Endothelial cell of umbilical vein (primary cell): ENCODE results near the gene ETV7. TPM values are rescaled to one million over a fixed set of nuclear protein-coding genes. Genes with fewer than 3 reads are reported as not detected.

Experiments
- BruUV-seq: library from RNA; stranded (reverse); fragments of 400-500 nt; replicated peaks from 2 replicates; lab custom pipeline; 2021; lab: Mats Ljungman, UMichigan
- CTCF ChIA-PET: fragments of 300-600, 350-600 bp; sonication (Branson Sonifier 250); formaldehyde crosslinking; loops from one replicate; lab custom pipeline; 2021; ENCODE audit warnings: antibody characterized with exemption, inconsistent platforms; lab: Charles Lee
- POLR2A ChIA-PET: fragments of 300-600, 350-600 bp; sonication (Branson Sonifier 250); formaldehyde crosslinking; loops from one replicate; lab custom pipeline; 2021; ENCODE audit warnings: antibody characterized with exemption, inconsistent platforms; lab: Charles Lee
- DNase-seq: peaks from one replicate; pipeline ENCODE4 v3.0.0-alpha.2; 2011; ENCODE audit warnings: low read depth, low spot score
- FAIRE-seq: peaks from 2 replicates; lab custom pipeline; 2011; peaks lifted over from hg19 to GRCh38; lab: Jason Lieb, UNC
- H2AFZ ChIP-seq: 2 replicates; pipeline ENCODE4 v1.6.0; 2012; ENCODE audit warnings: low read depth, low read length, control low read depth, inconsistent platforms
- H3K27ac ChIP-seq: 2 replicates; pipeline ENCODE4 v1.5.1; 2011; ENCODE audit warnings: low read depth, mild to moderate bottlenecking, control low read depth, low read length, moderate library complexity; ENCODE audit not compliant: insufficient read depth
- H3K27me3 ChIP-seq, 2 experiments: 2 replicates each; pipeline versions ENCODE4 v1.6.0 to v1.6.1; 2011; ENCODE audit warnings: low read length in 2 of 2, mixed read lengths in 1 of 2; ENCODE audit not compliant: control insufficient read depth in 2 of 2, insufficient read depth in 2 of 2
- H3K36me3 ChIP-seq, 2 experiments: 2 replicates in 1 of 2; 3 replicates in 1 of 2; pipeline ENCODE4 v1.5.1; 2011; ENCODE audit warnings: low read length in 2 of 2, mild to moderate bottlenecking in 1 of 2, moderate library complexity in 1 of 2; ENCODE audit not compliant: control insufficient read depth in 2 of 2, insufficient read depth in 2 of 2; ENCODE audit errors: extremely low read depth in 1 of 2
- H3K4me1 ChIP-seq: 3 replicates; pipeline ENCODE4 v1.5.1; 2011; ENCODE audit warnings: mild to moderate bottlenecking, low read length; ENCODE audit not compliant: control insufficient read depth, insufficient read depth; ENCODE audit errors: extremely low read depth
- H3K4me2 ChIP-seq: 2 replicates; pipeline ENCODE4 v1.6.1; 2011; ENCODE audit warnings: low read length, control low read depth, mixed read lengths; ENCODE audit not compliant: insufficient read depth
- H3K4me3 ChIP-seq, 3 experiments: fragments of 200-600 bp in 1 of 3; sonication (generic), shearing (Covaris generic) in 1 of 3; replicated peaks in 1 of 3; 2 replicates each; pipeline ENCODE4 v1.5.1; 2011 to 2016; ENCODE audit warnings: control low read depth in 3 of 3, low read length in 3 of 3, mild to moderate bottlenecking in 2 of 3, inconsistent platforms in 1 of 3, low read depth in 1 of 3, moderate library complexity in 1 of 3; ENCODE audit not compliant: insufficient read depth in 1 of 3
- H3K79me2 ChIP-seq: 2 replicates; pipeline ENCODE4 v1.6.0; 2012; ENCODE audit warnings: low read length, inconsistent platforms; ENCODE audit not compliant: control insufficient read depth, insufficient read depth
- H3K9ac ChIP-seq: replicated peaks from 2 replicates; pipeline ENCODE3; 2011; ENCODE audit warnings: low read length, control low read depth; ENCODE audit not compliant: insufficient read depth; ENCODE audit errors: extremely low read depth
- H3K9me1 ChIP-seq: replicated peaks from 3 replicates; pipeline ENCODE4 v1.6.0; 2011; ENCODE audit warnings: mild to moderate bottlenecking, low read length; ENCODE audit not compliant: control insufficient read depth, insufficient read depth; ENCODE audit errors: extremely low read depth
- H3K9me3 ChIP-seq: replicated peaks from 2 replicates; pipeline ENCODE4 v1.5.1; 2012; ENCODE audit warnings: low read length, inconsistent platforms; ENCODE audit not compliant: control insufficient read depth, insufficient read depth
- H4K20me1 ChIP-seq: replicated peaks from 2 replicates; pipeline ENCODE3; 2011; ENCODE audit warnings: mild to moderate bottlenecking, low read length; ENCODE audit not compliant: control insufficient read depth, insufficient read depth; ENCODE audit errors: extremely low read depth
- EZH2 ChIP-seq: IDR thresholded peaks from 2 replicates; pipeline ENCODE4 v1.6.1; 2012; ENCODE audit warnings: borderline replicate concordance, low read depth, mild to moderate bottlenecking, moderate library complexity, low read length, inconsistent platforms; ENCODE audit not compliant: severe bottlenecking
- FOS ChIP-seq: IDR thresholded peaks from 2 replicates; pipeline ENCODE4 v1.6.1; 2011; ENCODE audit warnings: mild to moderate bottlenecking, low read length, moderate library complexity, borderline replicate concordance; ENCODE audit not compliant: insufficient read depth
- GATA2 ChIP-seq: IDR thresholded peaks from 2 replicates; pipeline ENCODE4 v1.7.0; 2011; ENCODE audit warnings: low read depth, mild to moderate bottlenecking, moderate library complexity, mixed read lengths, low read length; ENCODE audit not compliant: insufficient read length, insufficient read depth
- JUN ChIP-seq: IDR thresholded peaks from 2 replicates; pipeline ENCODE4 v1.6.1; 2011; ENCODE audit warnings: borderline replicate concordance, low read depth; ENCODE audit not compliant: insufficient read length, insufficient read depth
- MYC ChIP-seq: IDR thresholded peaks from one replicate; pipeline ENCODE4 v1.6.1; 2011; ENCODE audit warnings: mild to moderate bottlenecking, low read depth, low read length
- POLR2A ChIP-seq: IDR thresholded peaks from 2 replicates; pipeline ENCODE4 v1.6.1; 2012; ENCODE audit warnings: low read depth, mild to moderate bottlenecking, control low read depth, low read length
- POLR2AphosphoS5 ChIP-seq: IDR thresholded peaks from 2 replicates; pipeline ENCODE4 v1.6.1; 2012; ENCODE audit warnings: low read depth, mild to moderate bottlenecking, control low read depth, low read length, moderate library complexity; ENCODE audit not compliant: insufficient read depth
- dilution Hi-C: fragments of 300-500 bp; cut with MboI; formaldehyde crosslinking; loops from one replicate; pipeline ENCODE4 v1.15.0; 2019; ENCODE audit warnings: low sequenced_read_pairs; ENCODE audit not compliant: extremely low pct_ligation_motif_present
- intact Hi-C: fragments of 100-400 bp; cut with micrococcal nuclease; formaldehyde crosslinking; loops from one replicate; pipeline ENCODE4 v1.10.0; 2022
- polyA plus RNA-seq, 4 experiments: library from polyadenylated mRNA; depleted of rRNA in 3 of 4; stranded (reverse) in 3 of 4; unstranded in 1 of 4; fragments of >200 nt; gene quantifications; 2 replicates each; pipeline versions ENCODE4 v1.2.1 to v1.2.3, GENCODE V29; 2011 to 2012; ENCODE audit warnings: missing spikeins in 1 of 4
- total RNA-seq: library from RNA; stranded (reverse); gene quantifications from 2 replicates; pipeline ENCODE4 v1.2.3, GENCODE V29; 2021
- TF ChIP-seq, protein P1 (sequence below), 2 donors: IDR thresholded peaks; 1 replicate in 1 of 2; 2 replicates in 1 of 2; pipeline ENCODE4 v1.5.1; 2011; ENCODE audit warnings: low read length in 2 of 2, mild to moderate bottlenecking in 2 of 2, moderate library complexity in 2 of 2, control low read depth in 1 of 2, inconsistent platforms in 1 of 2, low read depth in 1 of 2; ENCODE audit not compliant: insufficient read depth in 1 of 2; ENCODE audit errors: extremely low read depth in 1 of 2
- TF ChIP-seq, protein P2 (sequence below): IDR thresholded peaks from 2 replicates; pipeline ENCODE4 v1.6.1; 2011; ENCODE audit not compliant: insufficient read depth, insufficient read length

Gene ETV7
- total and polyA plus RNA-seq, 2 donors (not counting 3 experiments of a cell fraction or from before 2014, with no cell fraction given): 0.23 to 0.58 TPM

DNA sequence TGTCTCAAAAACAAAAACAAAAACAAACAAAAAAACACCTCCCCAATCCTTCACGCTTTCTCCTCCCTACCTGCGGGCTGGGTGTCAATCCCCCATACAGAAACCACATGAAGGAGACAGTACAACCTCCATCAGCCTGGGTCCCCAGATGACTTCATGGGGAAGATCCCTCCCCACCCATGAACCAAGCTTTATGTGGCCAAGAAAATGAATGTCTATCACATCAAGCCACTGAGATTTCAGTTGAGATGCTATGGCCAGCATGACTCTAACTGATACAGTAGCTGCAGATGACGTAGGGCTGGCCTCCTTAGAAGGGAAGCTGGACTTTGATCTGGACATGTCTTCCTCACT is 29.6 kb downstream of the ETV7 start:
- Histone ChIP-seq H3K79me2 (no peaks in the 10 kb centered on the region), H3K27ac (no peak overlapping the region), H3K9ac (no peak overlapping the region), H3K4me2 (no peak overlapping the region), H2AFZ (no peak overlapping the region), H4K20me1 (no peaks in the 10 kb centered on the region), H3K9me1 (no peaks in the 10 kb centered on the region), H3K9me3 (no peaks in the 10 kb centered on the region), H3K27me3 (peaks cover 0 to 5% of the 10 kb centered on the region in 2 experiments), H3K4me1 (peaks cover 9% of the 10 kb centered on the region), H3K4me3 (no peak overlapping the region), H3K36me3 (no peaks in the 10 kb centered on the region)
- BruUV-seq: no TSS peak
- ChIA-PET POLR2A (no interaction called here), CTCF (interaction anchor here (0.8 to 12.9 kb wide), 4 partner anchors 12 to 218 kb away, joined by 4 to 373 read pairs (median 86); no protein-coding TSS in a partner anchor)
- DNase-seq (no peak), FAIRE-seq (no peak)
- TF ChIP-seq MYC: no peak
- TF ChIP-seq, protein P1, sequence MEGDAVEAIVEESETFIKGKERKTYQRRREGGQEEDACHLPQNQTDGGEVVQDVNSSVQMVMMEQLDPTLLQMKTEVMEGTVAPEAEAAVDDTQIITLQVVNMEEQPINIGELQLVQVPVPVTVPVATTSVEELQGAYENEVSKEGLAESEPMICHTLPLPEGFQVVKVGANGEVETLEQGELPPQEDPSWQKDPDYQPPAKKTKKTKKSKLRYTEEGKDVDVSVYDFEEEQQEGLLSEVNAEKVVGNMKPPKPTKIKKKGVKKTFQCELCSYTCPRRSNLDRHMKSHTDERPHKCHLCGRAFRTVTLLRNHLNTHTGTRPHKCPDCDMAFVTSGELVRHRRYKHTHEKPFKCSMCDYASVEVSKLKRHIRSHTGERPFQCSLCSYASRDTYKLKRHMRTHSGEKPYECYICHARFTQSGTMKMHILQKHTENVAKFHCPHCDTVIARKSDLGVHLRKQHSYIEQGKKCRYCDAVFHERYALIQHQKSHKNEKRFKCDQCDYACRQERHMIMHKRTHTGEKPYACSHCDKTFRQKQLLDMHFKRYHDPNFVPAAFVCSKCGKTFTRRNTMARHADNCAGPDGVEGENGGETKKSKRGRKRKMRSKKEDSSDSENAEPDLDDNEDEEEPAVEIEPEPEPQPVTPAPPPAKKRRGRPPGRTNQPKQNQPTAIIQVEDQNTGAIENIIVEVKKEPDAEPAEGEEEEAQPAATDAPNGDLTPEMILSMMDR (IDR thresholded peaks at IDR 0.05; ENCODE audit: extremely low read depth in 1 of 2, insufficient read depth in 1 of 2, low read depth in 1 of 2, low read length in 2 of 2): no peak
- TF ChIP-seq GATA2: no peak
- no peak for TF ChIP-seq POLR2AphosphoS5
- TF ChIP-seq, protein P2, sequence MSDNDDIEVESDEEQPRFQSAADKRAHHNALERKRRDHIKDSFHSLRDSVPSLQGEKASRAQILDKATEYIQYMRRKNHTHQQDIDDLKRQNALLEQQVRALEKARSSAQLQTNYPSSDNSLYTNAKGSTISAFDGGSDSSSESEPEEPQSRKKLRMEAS: no peak
- dilution Hi-C loops (no loop called here), intact Hi-C loops (no loop called here)

DNA sequence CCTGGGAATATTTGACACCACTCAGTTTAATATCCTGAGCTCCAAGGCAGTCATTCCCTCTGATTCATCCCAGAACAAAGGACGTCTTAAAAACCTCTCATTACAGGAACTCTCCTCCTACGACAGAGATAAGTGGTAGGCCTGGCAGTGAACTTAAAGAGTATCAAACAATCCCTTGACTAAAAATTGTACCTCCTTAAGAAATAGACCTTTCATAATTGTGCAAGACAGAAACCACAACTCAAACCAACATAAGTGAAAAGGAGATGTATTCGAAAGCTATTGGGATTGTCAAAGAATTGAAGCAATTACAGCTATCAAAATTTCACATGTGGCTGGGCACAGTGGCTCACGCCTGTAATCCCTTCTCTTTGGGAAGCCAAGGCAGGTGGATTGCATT is 31.6 kb downstream of the ETV7 start:
- no peaks in the 10 kb centered on the region for H3K79me2 ChIP-seq
- no peaks in the 10 kb centered on the region for H4K20me1 ChIP-seq
- no peak overlapping the region for H3K4me2 ChIP-seq
- H2AFZ ChIP-seq: no peak overlapping the region
- no TSS peak for BruUV-seq
- no peaks in the 10 kb centered on the region for H3K9me1 ChIP-seq
- no peak for DNase-seq
- no peak overlapping the region for H3K9ac ChIP-seq
- peaks cover 0 to 5% of the 10 kb centered on the region in 2 experiments for H3K27me3 ChIP-seq
- FAIRE-seq: no peak
- no peak for TF ChIP-seq FOS
- TF ChIP-seq EZH2: no peak
- no peak for TF ChIP-seq JUN
- TF ChIP-seq, protein P1 (IDR thresholded peaks at IDR 0.05; ENCODE audit: extremely low read depth in 1 of 2, insufficient read depth in 1 of 2, low read depth in 1 of 2, low read length in 2 of 2): no peak
- no peak for TF ChIP-seq GATA2
- no peak for TF ChIP-seq MYC
- TF ChIP-seq, protein P2: no peak
- no peak for TF ChIP-seq POLR2A
- no peak for TF ChIP-seq POLR2AphosphoS5
- POLR2A ChIA-PET: no interaction called here
- H3K36me3 ChIP-seq: no peaks in the 10 kb centered on the region
- H3K27ac ChIP-seq: no peak overlapping the region
- intact Hi-C loops: no loop called here
- dilution Hi-C loops: no loop called here
- H3K4me1 ChIP-seq: peaks cover 20% of the 10 kb centered on the region
- no peak overlapping the region for H3K4me3 ChIP-seq
- CTCF ChIA-PET: interaction anchor here (12.2 to 12.9 kb wide), 2 partner anchors 10 to 52 kb away, joined by 168 to 373 read pairs; no protein-coding TSS in a partner anchor
- no peaks in the 10 kb centered on the region for H3K9me3 ChIP-seq
